C1 segment of cervical spinal cord (tissue), 14 donors: ENCODE results near the gene CEP170.

Source experiments
- DNase-seq, 14 donors: peaks; one replicate each; lab custom pipeline; 2025; lab: John Stamatoyannopoulos, UW

CEP170 gene

DNA sequence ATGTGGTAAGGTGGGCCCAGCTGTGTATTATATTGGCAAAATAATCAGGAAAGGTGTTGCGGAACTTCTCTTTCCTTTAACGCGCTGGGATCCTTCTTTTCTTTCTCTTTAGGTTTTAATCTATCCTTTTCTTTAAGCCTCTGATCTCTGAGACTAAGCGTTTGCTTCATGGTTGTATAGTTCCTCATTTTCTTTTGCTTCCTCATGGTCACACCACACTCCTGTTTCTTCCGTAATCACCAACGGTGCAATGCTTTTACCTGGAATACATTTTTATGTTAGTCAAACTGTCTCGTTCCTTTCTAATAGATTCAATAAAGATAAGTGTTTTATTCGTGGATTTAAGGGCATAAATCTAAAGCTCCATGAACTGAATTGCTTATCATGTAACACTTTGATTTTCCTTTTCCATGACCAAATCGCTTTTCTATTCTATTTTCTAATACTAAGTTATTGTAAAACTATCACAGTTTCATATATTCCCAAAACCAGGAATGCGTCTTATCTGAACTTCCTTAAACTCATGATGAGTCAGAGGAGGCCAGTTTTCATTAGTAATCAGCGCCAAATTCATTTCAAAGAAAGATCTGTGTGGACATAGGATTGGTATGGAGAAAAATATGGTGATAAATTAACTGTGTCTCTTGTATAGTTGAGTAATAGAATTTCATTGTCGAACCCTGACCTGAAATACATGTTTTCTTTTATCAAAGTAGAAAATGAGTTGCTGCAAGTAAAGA, 13.0 kb upstream of the CEP170 start:
- no peak for DNase-seq

DNA sequence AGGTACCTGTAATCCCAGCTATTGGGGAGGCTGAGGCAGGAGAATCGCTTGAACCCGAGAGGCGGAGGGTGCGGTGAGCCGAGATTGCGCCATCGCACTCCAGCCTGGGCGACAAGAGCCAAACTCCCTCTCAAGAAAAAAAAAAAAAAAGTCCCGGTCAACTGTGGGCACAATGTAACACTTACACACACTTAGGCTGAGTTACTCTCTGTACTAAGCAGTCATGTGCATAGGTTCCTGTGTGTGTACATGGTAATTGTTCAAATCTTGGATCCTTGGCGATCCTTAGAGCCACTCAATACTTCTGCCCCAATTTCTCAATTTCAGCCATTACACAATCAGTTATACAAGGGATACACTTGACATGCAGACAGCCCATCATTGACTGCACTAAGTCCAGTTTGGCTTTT, 12.4 kb upstream of the CEP170 start:
- DNase-seq, result no peak

DNA sequence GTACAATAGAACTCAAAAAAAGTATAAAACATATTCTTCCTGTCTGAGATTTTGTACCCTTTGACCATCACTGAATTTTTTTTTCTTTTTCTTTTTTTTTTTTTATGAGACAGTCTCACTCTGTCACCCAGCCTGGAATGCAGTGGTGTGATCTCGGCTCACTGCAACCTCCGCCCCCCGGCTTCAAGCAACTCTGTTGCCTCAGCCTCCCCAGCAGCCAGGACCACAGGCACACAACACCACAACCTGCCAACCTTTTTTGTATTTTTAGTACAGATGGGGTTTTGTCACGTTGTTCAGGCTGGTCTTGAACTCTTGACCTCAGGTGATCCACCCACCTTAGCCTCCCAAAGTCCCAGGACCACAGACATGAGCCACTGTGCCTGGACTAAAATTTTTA, 11.2 kb upstream of the CEP170 start:
- no peak for DNase-seq

DNA sequence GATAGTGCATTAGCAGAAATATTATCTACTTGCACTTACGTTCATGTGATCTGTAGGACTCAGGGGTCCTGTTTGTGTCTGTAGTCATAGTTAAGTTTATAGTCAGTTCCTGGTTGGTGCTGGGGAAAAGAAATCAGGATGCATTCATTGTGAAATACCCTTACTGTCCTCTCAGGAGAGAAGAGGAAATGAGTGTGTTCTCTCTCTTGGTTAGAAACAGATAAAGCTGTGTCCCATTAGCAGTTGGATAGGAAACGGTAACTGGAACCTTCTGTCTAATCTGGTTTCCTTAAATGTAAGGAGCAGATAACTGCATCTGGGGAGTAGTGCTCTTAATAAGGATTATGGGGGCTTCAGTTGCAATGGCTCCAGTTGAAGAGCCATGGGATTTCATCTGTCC, 9.6 kb upstream of the CEP170 start:
- DNase-seq, result no peak

DNA sequence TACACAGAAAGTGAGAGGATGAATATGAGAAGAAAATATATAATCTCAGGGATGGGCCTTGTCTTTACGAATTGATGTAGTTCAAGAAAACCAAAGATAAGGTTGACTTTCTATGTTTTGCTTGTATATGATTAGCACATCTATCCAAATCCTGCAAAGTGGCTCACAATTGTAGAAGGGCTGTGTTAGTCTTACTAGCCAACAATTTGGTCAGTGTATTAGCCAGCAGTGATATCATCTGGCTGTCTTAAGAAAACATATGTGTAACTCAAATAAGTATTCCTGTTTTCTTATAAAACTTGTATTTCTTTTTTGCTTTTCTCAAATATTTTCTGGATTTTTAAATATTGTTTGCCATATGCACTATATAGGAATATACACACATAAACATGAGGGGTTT, 6.3 kb upstream of the CEP170 start:
- no peak for DNase-seq

DNA sequence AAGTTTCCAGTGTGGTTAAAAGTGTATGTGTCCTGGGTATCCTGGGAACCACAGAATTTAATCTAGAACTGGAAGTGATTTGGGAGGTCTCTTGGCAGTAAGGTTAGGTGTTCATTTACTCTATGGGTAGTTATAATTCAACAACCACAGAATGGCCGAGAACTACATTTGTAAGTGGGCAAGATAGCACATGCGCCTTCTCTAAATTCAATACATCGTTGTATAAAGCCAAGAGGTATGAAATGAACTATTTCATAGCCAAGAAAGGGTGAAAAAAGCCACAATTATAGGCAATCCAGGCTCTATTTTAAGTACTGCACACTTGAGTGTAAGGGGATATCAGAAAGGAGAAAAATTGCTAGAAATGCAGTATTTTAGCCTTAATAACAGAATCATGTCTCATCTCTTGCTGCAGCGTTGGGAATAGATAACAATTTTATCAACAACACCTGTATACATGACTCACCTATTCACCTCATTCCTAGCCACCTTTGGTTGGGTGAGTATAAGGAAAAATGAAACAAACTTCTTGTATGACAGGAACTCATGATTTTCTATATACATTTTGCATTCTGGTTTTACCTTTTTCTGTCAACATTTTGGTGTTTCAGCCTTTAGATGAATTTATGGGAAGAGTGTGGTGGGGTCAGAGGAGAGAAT, 5.3 kb upstream of the CEP170 start:
- no peak for DNase-seq

DNA sequence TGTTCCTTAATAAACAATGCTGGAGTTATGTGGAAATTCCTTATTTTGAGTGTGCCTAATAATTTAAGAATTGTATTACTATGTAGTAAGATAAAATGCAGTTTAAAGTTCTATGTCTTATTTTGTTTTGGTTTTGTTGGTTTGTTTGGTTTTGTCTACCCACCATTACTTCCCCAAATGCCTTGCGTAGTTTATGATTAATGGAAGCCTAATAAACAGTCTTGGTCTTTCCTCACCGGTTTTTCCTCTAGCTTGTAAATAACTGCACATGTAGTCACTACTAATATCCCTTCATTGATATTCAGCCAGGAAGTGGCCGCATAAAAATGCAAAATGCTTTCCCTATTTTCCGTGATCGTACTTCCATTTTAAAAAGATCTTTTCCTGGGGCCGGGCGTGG, 3.6 kb upstream of the CEP170 start:
- no peak for DNase-seq

DNA sequence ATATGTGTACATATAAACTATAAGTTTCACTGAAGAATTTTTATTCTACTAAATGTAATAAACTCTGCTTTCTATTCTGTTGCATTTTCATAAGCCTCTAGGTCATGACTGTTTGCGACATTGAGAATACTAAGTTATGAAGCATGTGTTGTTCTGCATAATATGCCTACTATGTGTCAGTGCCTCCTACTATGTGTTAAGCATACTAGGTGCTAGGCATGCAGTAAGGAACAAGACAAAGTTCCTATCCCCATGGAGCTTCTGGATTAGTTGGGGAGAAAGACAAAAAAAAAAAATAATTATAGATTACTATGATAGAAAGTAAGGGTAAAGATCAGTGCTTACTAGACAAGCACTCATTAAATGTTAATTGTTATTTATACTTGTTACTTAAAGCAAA, 2.1 kb upstream of the CEP170 start:
- no peak for DNase-seq

DNA sequence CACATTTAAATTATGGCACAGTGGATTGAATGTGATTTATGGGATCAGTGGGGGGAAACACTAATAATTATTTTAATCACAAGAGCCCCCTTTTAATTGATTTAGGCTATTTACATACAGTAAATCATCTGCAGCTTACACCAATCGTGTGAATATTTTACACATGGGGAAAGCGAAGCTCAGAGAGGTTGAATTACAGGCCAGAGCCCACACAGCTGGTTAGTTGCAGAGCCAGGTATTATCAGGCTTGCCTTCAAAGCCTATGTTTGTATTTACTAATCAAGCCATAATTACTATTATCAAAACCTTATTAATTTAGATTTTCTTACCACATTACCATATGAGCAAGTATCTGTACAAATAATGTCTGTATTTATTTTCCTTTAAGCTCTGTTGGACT, 1.5 kb upstream of the CEP170 start:
- no peak for DNase-seq

DNA sequence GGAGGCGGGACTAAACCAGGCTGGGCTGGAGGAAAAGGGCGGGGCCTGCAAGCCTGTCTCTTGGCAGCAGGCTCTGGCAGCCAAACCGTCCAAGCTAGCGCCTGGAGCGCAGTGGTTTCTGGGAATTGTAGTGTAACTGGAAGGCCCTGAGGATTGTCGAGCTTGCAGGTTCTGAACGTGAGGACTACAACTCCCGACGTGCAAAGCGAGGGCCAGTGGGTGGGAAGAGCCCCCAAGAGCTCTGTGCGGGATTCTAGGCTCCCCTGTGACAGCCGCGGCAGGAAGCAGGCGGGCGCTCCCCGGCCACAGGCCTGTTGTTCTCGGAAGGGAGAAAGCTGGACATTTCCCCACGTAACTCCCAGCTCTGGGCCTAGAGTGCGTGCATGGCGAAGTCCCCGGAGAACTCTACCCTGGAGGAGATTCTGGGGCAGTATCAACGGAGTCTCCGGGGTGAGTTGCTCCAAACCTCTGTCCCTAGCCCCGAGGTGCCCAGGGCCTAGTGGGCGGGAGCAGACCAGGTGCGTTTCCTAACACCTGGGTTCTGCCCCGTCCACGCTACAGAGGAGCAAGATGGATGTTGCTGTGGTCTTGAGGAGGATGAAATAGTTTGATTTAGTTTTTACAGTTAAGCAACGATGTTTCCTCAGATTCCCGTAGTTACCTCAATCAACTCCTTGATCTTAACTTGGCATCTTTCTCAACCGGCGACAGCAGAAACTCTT, 871 bp upstream of the CEP170 start, which contains the start of gene SDCCAG8:
SDCCAG8 (plus strand) TSS at position 251 of the 722 bp plus-strand sequence; CDS start at position 384, 133 bp downstream.
- peak; percentile 84 to 99 (median 97) for DNase-seq

DNA sequence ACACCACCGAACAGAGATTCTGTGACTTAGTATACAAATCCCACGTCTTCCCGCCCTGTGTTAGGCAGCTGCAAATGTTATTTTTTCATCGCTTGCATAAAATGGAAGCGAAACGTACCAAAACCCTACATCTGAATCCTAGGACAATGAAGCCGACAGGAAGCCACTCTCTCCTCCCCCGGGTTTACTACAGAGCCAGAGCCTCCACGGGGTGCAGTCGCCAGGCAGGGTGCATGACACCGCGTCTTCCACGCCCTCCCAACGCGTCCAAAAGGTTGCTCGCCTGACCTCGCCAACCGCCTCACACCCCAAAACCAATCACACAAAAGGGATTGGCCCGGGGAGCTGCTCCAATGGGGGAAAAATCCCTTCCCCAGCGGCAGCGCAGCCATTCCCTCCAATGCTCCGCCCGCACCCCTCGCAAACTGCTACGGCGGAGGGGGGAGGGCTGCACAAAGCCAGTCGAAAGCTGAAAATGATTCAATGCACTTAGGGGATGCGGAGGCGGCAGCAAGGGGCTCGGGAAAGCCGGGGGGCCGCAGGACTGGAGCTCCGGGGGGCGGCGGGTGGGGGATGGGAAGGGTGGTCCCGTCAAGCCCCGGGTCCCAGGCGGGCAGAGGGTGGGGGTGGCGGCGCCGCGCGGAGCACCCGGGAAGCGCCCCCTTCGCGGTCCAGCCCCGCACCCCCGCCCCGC, 701 bp downstream of the CEP170 start:
- peak in 12 of 14 donors; percentile 53 to 86 (median 66) for DNase-seq

DNA sequence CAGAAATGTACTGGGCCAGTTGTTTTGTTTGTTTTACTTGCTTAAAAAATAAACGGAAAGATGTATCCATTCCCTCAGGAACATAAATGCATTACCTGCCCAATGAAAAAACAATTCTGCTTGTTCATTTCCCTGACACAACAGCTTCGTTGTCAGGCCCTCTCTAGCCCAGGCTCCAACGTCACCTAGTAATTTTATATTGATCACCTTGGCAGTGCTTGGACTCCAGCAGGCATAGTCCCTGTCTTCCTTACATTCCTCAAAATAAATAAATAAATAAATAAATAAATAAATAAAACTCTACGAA, 1.2 kb downstream of the CEP170 start:
- peak in 1 of 14 donors; percentile 34 for DNase-seq

DNA sequence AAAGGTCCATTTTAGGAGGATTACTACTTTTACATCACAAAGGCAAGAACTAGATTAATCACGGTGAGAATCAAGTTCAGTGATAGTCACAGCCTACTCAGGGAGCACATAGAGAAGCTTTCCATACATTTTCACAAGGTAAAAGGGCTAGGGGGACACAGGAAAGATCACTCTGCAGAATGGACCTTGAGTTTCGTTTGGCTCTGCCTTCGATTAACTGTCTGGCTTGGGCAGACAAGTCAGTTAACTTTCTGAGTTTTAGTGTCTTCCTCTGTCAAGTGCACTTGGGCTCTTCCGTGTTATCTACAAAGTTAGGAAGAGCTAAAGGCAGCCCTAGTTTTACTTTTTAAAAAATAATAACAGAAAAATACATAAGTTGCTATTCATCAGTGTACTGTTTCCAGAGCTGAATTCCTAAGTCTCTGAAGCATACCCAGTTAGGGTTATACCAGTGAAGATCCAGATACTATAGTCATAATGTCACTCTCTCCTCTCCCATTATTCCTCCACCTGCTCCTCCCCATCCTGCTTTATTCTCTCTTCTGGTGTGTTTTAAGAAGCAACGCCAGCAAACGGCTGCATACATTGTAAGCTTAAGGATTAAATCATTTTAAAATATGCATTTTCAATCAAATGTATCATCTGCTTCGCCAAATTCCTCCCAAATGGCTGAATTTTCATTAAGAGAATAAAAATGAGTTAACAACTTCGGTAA, 1.7 kb downstream of the CEP170 start:
- peak in 2 of 14 donors; percentile 6 to 34 for DNase-seq

DNA sequence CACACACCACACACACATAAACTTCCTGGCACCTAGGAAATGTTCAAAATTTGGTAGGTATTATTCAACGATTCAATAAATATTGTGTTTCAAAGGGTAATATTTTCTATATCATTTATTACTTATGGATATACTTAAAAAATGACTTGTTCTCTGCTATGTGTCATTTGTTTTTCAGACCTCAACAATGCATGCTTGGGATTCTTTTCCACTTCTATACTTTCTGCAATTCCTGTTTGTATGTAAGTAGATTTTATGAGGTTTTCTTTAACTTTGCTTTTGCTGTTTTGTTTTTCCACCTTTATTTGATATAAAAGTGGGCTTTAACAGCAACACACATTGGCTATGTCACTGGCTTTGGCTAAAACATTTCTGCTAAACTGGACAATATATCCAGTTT, 3.5 kb downstream of the CEP170 start:
- DNase-seq, result no peak

DNA sequence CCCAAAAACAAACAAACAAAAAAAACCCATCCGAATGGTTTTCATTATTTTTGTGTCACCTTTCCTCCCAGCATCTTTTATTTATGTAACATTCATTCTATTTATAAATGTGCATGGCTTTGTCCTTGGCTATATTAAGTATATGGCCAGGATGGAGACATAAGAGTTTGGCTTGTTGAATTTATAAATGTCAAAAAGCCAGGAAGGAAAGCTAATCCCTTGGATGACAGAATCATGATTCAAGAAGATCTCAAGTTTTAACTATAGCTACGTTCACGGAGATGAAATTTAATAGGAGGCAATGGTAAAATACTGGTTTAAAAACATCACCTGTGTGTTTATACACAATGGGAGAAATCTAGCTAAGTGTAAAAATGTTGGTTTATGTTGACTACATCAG, 5.0 kb downstream of the CEP170 start:
- no peak for DNase-seq

DNA sequence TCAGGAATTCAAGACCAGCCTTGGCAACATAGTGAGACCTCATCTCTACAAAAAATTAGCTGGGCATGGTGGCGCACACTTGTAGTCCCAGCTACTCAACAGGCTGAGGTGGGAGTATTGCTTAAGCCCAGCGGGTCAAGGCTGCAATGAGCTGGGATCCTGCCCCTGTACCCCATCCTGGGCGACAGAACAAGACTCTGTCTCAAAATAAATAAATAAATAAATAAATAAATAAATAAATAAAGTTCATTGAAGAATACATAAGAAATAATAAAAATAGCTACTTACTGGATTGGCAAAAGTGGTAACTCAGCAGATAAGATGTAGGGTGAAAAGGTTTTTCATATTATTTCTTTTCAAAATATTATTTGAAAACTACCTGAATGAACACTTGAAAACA, 5.9 kb downstream of the CEP170 start:
- DNase-seq, result no peak

DNA sequence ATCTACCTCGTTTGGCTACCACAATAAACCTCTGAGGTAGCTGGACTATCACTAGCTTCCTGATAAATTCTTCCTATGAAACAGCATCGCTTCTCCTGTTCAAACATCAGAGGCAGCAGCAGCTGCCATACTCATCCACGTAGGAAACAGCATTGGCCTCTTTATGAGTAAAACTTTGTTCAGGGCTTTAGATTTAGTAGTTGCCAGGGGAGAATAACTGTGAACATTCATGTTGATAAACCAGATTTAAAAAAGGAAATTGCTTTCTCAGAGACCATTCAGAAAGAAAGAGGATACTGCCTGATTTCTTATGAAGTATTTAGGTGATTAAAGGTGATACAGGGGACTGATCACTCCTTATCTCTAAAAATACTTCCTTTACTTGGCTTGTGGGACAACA, 7.2 kb downstream of the CEP170 start:
- DNase-seq, result no peak

DNA sequence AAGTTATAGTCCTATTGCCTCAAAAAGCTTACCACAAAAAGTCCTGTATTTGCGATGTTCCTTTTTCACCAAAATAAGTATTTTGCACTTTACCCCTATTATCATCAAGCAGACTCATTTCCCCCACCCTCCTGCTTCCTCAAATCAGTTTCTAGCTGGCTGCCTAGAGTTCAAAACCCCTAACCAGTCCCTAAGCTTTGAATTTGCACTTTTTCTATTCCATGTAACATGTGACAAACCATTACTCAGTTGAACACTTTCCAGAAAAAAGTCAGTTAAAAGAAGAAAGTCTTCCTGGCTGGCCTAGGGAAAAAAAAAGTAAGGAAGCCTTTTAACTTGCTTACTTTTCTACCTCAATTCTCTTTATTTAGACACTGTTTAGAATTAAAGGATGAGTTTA, 8.2 kb downstream of the CEP170 start:
- DNase-seq, result no peak

DNA sequence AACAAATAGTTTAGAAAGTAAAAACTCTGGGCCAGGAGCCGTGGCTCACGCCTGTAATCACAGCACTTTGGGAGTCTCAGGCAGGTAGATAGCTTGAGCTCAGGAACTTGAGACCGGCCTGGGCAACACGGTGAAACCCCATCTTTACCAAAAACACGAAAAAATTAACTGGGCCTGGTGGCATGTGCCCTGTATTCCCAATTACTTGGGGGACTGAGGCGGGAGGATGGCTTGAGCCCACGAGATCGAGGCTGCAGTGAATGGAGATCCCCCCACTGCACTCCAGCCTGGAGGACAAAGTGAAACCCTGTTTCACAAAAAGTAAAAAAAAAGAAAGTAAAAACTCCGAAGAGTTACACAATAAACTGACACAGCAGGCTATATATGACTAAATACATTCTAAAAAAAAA, 10.6 kb downstream of the CEP170 start:
- DNase-seq, result no peak

DNA sequence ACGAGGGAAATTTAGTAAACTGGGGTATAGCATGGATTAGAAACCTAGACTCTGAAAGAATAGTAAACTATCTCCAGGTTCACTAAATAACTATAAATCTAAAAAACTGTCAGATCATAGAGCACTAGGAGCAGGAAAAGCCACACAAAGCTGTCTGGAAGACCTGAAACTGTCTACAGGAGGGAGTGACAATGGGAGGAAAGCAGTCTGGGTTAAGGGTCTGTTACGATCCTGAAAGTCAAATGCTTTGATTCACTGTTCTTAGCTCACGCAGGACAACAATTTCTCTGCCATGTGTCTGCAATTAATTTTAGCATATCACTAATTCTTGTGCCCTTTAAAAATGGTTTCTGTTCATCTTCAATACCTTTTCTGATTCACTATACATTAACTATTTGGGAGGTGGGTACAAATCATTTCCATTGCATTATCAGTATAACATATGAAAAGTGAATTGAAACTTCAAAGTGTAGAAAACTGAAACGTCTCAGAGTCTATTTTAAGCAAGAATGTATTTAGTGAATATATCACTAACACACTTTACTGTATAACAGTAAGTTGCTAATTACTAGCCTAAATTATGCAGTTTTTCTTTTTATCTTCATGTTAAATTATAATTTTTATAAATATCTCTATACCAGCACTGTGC, 18.4 kb downstream of the CEP170 start:
- DNase-seq, result no peak
